ENCODE measurements around the gene NKD2.
"Not testable (repeated sequence)": the region's sequence is repeated elsewhere in the genome, so short reads cannot be mapped to it uniquely, and the experiment has no call there.

NKD2 gene

DNA sequence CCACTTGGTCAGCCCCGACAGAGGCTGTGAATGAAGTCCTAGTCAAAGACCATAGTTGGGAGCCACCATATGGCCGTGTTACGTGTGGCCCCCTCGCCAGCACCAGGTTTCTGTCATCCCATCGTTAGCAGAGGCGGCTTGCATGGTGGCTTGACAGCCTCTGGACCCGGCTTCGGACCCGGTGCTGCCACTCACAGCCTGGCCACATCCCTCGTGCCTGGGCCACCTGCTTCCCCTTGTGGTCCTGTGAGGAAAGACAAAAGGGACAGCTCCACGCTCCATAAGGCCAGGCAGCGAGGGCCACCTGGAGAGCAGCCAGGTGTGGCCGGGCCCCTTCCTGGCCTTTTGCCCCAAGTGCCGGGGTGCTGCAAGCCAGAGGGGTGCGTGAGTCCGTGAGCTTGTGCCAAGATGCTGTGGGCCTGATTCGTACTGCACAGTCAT lies 6.2 kb downstream of the NKD2 start:
- DNase-seq = no peak

DNA sequence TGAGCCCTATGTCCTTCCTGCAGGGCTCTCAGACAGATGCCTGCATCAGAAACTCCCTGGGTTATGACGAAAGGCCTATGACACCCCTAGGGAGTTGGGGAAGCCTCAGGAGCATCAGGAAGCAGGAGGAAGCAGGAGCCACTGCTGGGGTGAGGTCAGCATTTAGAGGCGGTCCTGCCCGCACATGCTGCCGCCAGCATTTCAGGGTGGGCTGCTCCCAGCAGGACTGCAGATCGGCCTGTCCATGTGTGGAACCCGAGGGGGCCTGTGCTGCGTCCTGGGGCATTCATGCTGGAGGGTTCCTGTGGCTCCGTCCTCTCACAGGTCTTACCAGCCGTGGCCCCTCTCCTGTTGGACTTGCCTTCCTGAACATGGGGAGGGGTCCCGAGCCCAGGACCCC lies 6.9 kb downstream of the NKD2 start:
- no peak for DNase-seq

- no peak for DNase-seq
These were observed 7.4 kb downstream of the NKD2 start for GRCh38 chr5:1016036-1016435.

GRCh38 chr5:1016476-1016875 lies 7.9 kb downstream of the NKD2 start:
- DNase-seq = no peak

- DNase-seq = no peak
These were observed 8.5 kb downstream of the NKD2 start for GRCh38 chr5:1017056-1017455.

DNA sequence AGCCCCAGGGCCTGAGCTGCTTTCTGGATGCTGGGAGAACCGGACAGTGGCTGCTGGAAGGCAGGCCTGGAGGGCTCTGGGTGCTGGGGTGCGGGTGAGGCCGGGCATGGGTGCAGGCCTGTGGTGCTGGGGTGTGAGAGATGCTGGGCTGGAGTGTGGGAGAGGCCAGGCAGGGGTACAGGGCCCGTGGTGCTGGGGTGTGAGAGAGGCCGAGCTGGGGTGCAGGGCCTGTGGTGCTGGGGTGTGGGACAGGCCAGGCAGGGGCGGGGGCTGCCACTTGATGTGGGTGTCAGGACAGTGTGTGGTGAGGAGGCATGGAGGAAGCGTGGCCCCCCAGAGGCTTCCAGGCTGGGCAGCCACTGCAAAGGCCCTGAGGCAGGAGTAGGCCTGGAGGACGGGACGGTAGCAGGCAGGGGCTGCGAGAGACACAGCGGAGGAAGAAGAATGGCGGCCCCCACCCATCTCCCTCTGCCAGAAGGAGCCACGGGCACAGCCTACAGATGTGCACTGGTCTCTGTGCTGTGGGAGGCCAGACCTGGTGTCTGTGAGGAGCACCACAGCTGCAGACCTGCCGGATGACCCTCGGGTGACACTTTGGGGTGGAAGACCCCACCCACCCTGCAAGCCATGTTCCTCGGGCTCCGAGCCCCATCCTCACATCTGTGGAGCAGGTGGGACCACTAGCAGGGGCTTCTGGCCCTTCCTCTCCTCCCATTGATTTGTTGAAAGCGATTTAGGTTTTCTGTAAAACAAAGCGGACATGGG lies 9.3 kb downstream of the NKD2 start:
- no peak for DNase-seq

DNA sequence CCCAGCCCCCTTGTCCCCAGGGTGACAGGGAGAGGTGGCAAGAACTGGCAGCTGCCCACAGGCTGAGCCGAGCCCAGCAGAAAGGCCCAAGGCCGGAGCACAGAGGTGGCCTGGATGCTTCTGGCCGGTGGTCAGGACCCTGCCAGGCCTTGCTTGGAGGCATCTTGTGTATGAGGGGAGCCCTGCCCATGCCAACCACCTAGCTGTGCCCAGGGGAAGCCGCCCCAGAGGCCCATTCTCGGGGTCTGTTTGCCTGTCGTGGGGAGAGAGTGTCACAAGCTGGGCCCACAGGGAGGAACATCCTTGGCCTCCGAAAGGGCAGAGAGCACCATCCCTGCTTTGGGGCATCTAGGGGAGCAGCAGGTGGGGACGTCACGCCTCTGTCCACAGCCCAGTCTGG lies 10.0 kb downstream of the NKD2 start:
- DNase-seq = no peak

DNA sequence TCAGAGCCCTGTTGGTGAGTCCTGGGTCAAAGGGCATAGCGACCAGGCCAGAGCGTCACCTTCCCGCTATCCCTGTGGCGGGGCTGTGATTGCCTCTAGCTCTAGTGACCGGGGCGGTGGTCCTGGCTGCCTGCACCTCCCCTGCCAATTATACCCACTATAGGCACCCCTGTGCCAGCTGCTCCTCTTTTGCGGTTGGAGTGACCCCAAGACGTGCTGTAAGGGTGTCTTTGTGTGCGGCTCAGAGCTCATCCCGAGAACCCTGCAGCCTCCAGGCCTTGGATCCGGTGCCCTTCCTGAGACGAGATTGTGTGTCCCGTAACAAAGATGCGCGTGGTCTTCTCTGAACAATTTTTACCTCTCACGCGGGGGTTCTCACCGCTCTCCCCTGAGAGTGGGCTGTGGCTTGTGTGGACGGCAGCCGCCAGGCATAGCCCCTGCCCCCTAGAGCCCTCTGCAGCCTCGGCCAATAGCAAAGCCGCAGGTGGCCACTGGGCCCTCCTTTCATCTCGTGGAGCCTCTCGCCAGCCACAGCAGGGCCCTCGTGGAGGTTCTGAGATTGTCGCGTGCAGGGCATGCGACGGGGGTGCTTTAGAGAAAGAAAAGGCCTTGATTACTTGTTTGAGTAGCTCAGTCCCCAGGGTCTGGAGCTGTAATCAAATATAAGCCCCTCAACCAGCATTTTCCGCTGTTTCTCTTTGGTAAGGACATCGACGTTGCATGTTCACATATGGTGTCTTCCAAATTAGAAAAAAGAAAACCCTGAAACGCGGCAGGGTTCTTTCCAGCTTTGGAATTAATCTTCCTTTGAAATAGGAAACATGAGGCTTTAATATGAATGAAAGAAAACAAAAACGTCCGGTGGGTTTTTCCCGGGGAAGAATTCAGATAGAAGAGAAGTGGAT lies 10.7 kb downstream of the NKD2 start:
- no peak for DNase-seq

- no peak for DNase-seq
These were observed 11.9 kb downstream of the NKD2 start for GRCh38 chr5:1020452-1020961.

GRCh38 chr5:1021136-1021968 lies 12.8 kb downstream of the NKD2 start:
- no peak for DNase-seq

- not testable (repeated sequence) for DNase-seq
These were observed 13.4 kb downstream of the NKD2 start for GRCh38 chr5:1021969-1022336.

DNA sequence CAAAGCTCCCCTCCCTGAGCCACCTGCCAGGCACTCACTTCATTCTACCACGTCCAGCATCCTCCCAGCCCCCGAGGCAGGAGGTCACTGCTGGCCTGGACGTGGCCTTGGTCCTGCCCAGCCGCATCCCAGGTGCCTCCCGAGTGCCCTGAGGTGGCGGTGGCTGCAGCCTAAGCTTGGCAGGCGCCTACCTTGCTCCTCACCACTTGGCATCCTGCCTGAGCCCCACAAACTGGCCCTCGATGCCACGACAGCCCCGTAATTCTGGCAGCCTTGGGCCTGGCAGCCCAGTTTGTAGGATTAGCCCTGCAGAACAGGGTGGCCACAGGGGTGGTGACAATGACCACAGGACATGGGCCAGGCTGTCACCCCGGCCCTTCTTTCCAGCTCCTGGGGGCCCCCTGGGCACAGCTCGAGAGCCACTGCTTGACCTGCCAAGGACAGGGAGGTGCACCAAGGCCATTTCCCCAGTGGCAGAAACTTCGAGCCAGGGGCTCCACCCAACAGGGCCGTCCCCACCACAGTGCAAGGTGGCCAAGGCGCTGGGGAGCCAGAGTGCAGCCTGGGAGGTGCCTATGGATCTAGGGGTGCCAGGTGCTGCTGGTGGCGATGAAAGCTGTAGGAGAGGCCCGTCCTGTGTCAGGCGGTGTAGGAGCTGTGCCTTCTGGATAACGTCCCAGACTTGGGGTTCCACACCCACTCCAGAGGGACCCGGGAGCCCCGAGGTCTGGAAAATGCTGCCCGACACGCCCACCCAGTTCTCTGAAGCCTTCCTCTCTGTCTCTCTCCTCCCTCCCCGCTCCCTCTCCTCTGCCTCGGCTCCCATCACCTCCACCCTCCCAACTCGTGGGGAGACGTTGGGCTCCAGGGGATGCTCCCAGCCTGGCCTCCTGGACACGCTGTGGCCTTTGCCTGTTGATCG lies 18.4 kb downstream of the NKD2 start:
- DNase-seq = no peak

- DNase-seq = no peak
These were observed 19.2 kb downstream of the NKD2 start for GRCh38 chr5:1027631-1028441.

- no peak for DNase-seq
These were observed 20.1 kb downstream of the NKD2 start for GRCh38 chr5:1028481-1029281.

- DNase-seq = no peak
These were observed 20.8 kb downstream of the NKD2 start for GRCh38 chr5:1029282-1029944.

DNA sequence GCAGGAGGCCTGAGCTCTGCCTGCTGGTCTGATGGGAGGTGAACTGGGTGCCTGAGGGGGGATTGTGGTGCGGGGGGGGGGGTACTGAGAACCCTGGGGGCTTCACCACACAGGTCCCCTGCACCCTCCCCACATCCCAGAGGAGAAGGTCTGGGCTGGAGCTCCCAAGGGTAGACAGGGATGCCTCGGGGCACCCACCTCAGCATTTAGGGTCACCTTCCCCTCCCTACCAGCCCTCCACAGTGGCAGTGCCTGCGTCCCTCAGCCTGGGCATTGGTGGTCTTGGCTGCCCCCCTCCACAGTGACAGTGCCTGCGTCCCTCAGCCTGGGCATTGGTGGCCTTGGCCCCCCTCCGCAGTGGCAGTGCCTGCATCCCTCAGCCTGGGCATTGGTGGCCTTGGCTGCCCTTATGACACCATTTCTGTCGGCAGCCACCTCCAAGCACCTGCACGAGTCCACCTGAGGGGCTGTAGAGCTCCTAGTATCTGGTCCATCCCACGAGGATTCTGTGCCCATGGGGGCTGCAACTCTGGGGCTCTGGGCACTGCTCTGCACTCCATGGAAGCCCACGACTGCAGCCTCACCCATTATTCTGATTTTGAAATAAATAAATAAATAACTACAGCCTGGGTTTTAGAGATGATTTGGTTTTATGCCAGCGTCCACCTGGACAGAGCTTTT lies 21.5 kb downstream of the NKD2 start:
- DNase-seq = no peak

DNA sequence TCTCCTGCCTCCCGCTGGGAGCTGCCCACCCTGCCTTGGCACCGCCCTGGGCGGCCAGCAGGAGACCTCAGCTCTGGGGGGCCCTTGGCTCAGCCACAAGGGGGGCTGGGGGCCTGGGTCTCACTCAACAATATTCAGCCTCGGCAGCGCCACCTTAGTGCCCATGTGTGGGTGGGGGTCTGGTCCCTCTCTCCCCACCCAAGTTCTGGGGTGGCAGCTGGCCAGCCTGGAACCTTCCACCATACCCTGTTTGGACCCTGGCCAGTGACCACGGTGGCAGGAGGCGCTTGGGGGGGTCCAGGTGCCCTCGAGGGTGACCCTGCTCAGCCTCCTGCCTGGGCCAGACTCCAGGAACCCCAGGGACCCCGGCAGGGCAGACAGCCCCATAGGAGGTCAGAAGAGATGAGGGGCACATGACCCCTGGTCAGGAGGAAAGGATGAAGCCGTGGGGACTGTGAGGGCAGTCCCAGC lies 22.2 kb downstream of the NKD2 start:
- no peak for DNase-seq

DNA sequence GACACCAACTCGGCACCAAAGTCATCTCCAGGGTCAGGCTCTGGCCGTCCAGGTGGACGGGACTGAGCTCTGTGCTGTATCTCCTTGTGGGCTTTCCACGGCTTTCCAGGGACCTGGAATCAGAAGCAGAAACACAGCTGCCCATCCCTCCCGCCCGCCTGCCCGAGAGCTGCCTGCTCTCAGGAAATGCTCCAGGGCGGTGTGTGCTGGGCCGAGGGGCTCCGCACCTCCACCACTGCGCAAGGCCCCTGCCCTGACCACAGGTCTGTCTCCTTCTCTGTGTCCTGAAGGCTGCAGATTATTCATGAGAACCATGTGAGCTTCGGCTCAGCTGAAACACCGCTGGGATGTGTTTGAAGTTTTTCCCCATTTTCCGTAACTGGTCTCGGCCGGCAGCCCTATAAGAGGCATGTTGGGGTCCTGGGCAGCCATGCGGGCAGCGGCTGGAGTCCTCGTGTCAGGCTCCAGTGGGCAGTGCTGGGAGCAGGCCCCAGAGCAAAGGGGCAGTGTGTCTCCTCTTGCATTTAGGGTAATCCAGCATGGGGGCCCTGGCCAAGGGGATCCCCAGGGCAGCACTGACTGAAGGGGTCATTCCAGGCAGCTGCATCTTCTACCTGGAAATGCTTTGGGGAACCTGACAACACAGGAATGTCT lies 22.8 kb downstream of the NKD2 start:
- DNase-seq = no peak

Data from DMS 273 treated with DMSO at 0.1 percent for 48 hours (cell line).